CD4-positive, alpha-beta T cell treated with Interleukin-21 for 1 hour (primary cell): Measurements from ENCODE around the gene DOCK4.
"Not testable (repeated sequence)": the region's sequence is repeated elsewhere in the genome, so short reads cannot be mapped to it uniquely, and the experiment has no call there.

Experiments used
- DNase-seq: peaks from one replicate; pipeline ENCODE4 v3.0.0-alpha.2; 2020

Gene DOCK4

GRCh38 chr7:112206238-112206990, at the start of gene DOCK4, which contains the start of gene ZNF277:
Gene DOCK4, minus strand, starts transcription at chr7:112206399. Its CDS starts 261 bp downstream, at chr7:112206138.
Gene ZNF277, plus strand, starts transcription at chr7:112206695. Its CDS starts 22 bp downstream, at chr7:112206717.
- DNase-seq, result peak; percentile 99

GRCh38 chr7:112255388-112255720, 49.2 kb upstream of the DOCK4 start:
- no peak for DNase-seq

- no peak for DNase-seq
Measured at GRCh38 chr7:112254709-112255387, 48.6 kb upstream of the DOCK4 start.

- no peak for DNase-seq
Measured at GRCh38 chr7:112254156-112254555, 48.0 kb upstream of the DOCK4 start.

GRCh38 chr7:112252691-112253090, 46.5 kb upstream of the DOCK4 start:
- DNase-seq, result no peak

- no peak for DNase-seq
Measured at GRCh38 chr7:112252141-112252540, 45.9 kb upstream of the DOCK4 start.

GRCh38 chr7:112249967-112250366, 43.8 kb upstream of the DOCK4 start:
- not testable (repeated sequence) for DNase-seq

GRCh38 chr7:112248598-112248997, 42.4 kb upstream of the DOCK4 start:
- DNase-seq, result no peak

GRCh38 chr7:112238852-112239610, 32.8 kb upstream of the DOCK4 start:
- DNase-seq, result no peak

- DNase-seq, result no peak
Measured at GRCh38 chr7:112238330-112238729, 32.1 kb upstream of the DOCK4 start.

- DNase-seq, result no peak
Measured at GRCh38 chr7:112236597-112236996, 30.4 kb upstream of the DOCK4 start.

- no peak for DNase-seq
Measured at GRCh38 chr7:112234147-112234546, 27.9 kb upstream of the DOCK4 start.

GRCh38 chr7:112233048-112233697, 27.0 kb upstream of the DOCK4 start:
- no peak for DNase-seq

- no peak for DNase-seq
Measured at GRCh38 chr7:112232212-112232978, 26.2 kb upstream of the DOCK4 start.

GRCh38 chr7:112228632-112229031, 22.4 kb upstream of the DOCK4 start:
- no peak for DNase-seq

GRCh38 chr7:112226701-112227276, 20.6 kb upstream of the DOCK4 start:
- no peak for DNase-seq

GRCh38 chr7:112225006-112225405, 18.8 kb upstream of the DOCK4 start:
- no peak for DNase-seq

GRCh38 chr7:112224186-112224585, 18.0 kb upstream of the DOCK4 start:
- DNase-seq, result no peak

- no peak for DNase-seq
Measured at GRCh38 chr7:112223310-112223709, 17.1 kb upstream of the DOCK4 start.

- no peak for DNase-seq
Measured at GRCh38 chr7:112220877-112221434, 14.8 kb upstream of the DOCK4 start.

GRCh38 chr7:112215787-112216186, 9.6 kb upstream of the DOCK4 start:
- no peak for DNase-seq

- no peak for DNase-seq
Measured at GRCh38 chr7:112214883-112215282, 8.7 kb upstream of the DOCK4 start.
